Esophagus muscularis mucosa (tissue), 4 donors: Measurements from ENCODE around the gene CAMK2G.

ENCODE experiments used
- CTCF ChIP-seq, 3 experiments: fragments of 200-600 bp in 2 of 3; fragments of 450-650 bp in 1 of 3; sonication (generic) in 2 of 3; IDR thresholded peaks; one replicate each; pipeline ENCODE4 v1.5.1; 2017 to 2019; ENCODE audit warnings: antibody characterized with exemption in 3 of 3, mild to moderate bottlenecking in 2 of 3, moderate library complexity in 1 of 3
- EP300 ChIP-seq: sonication (generic); formaldehyde crosslinking; IDR thresholded peaks from one replicate; pipeline ENCODE4 v1.6.1; 2017; ENCODE audit warnings: antibody characterized with exemption
- POLR2A ChIP-seq: fragments of 450-650 bp; IDR thresholded peaks from one replicate; pipeline ENCODE4 v1.6.1; 2017; ENCODE audit warnings: antibody characterized with exemption, moderate library complexity, mild to moderate bottlenecking, low read depth
- POLR2AphosphoS5 ChIP-seq, 2 donors: sonication (generic); formaldehyde crosslinking; IDR thresholded peaks; one replicate each; pipeline ENCODE4 v1.6.1; 2017; ENCODE audit warnings: antibody characterized with exemption in 2 of 2

DNA sequence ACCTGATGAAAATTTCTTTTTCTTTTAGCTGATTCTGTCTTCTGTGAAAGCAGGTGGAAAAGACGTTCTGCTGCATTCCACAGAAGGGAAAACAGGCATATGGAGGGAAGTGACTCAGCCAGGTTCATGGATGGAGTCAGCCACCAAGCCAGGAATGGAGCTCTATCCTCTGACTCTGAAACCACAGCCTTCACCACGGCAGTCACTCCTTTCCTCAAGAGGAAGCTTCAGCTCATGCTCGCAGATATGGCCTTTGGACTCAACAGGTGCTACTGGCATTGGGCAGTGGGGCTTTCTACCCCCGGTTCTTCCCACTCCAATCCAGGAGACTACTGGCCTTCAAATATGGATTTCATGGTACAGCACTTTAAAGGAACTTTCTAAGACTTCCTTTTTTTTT lies 25.1 kb upstream of the CAMK2G start:
- TF ChIP-seq CTCF (IDR thresholded peaks at IDR 0.05): no peak
- TF ChIP-seq EP300: no peak
- TF ChIP-seq POLR2AphosphoS5 (IDR thresholded peaks at IDR 0.05): no peak
- TF ChIP-seq POLR2A: no peak
